Heart left ventricle (tissue), 13 donors: ENCODE measurements around the gene SORCS2.

Experiments used
- POLR2A ChIP-seq, 2 donors: fragments of 450-650 bp; IDR thresholded peaks; one replicate each; pipeline ENCODE4 v1.6.1; 2017; ENCODE audit warnings: antibody characterized with exemption in 2 of 2, mild to moderate bottlenecking in 2 of 2, moderate library complexity in 2 of 2
- TF ChIP-seq, protein P1 (sequence below), 12 donors: fragments of 200-600 bp; sonication (generic) in 4 of 12; IDR thresholded peaks; one replicate each; pipeline versions ENCODE4 v1.5.0 to v1.8.0; 2018 to 2022; ENCODE audit warnings: antibody characterized with exemption in 12 of 12, mild to moderate bottlenecking in 5 of 12
- donor health status: ischemic (EF 13 %, LVEDD 7.1; RV severe dilation, severe dysfunction).
- donor health status: DM: no; HTN: yes; CAD: no.
- donor health status: DM: no; HTN: no; CAD: no.
- donor health status: ischemic (EF 25% LVEDD 6.9; RV normal size, moderate dysfunction).
- donor health status: ischemic (EF 25% LVEDD 5.7; RV mildly dilated, moderate dysfunction).
- donor health status: ischemic (EF 35%, LVEDD 5.7; RV mildly dilated, moderate dysfunction).
- donor health status: nonischemic (EF 11% LVEDD 7.7; RV severe dilation, severe dysfunction).
- donor health status: DM: yes; HTN: yes; CAD: no.
- donor health status: PGD.
- donor health status: ischemic (EF 29% LVEDD 5.4; RV normal size, mild dysfunction).
- donor health status: nonischemic (EF 23%, LVEDD 6.1; RV moderate dilation, normal function).

DNA sequence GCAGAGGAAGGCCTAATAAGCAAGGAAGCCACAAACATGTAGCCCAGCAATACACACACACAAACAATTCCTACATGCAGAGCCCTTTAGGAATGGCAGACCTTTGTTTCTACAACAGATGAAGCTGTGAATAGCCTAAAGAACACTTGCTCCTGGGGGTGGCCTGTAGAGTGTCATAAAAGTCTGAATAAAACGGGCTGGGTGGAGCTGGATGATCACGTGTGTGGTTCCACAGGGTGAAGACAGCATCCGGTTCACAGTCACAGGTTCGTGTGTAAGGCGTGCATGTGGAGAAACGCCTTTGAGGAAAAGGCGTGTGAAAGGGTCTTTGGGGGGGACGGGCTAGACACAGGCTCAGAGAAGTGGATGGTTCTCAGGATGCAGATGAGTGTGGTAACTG lies 591.2 kb downstream of the SORCS2 start:
- TF ChIP-seq, protein P1, sequence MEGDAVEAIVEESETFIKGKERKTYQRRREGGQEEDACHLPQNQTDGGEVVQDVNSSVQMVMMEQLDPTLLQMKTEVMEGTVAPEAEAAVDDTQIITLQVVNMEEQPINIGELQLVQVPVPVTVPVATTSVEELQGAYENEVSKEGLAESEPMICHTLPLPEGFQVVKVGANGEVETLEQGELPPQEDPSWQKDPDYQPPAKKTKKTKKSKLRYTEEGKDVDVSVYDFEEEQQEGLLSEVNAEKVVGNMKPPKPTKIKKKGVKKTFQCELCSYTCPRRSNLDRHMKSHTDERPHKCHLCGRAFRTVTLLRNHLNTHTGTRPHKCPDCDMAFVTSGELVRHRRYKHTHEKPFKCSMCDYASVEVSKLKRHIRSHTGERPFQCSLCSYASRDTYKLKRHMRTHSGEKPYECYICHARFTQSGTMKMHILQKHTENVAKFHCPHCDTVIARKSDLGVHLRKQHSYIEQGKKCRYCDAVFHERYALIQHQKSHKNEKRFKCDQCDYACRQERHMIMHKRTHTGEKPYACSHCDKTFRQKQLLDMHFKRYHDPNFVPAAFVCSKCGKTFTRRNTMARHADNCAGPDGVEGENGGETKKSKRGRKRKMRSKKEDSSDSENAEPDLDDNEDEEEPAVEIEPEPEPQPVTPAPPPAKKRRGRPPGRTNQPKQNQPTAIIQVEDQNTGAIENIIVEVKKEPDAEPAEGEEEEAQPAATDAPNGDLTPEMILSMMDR (IDR thresholded peaks at IDR 0.05): no peak
- no peak for TF ChIP-seq POLR2A (IDR thresholded peaks at IDR 0.05)
